Astrocyte (in vitro differentiated cells and primary cell): ENCODE results near the gene DEFB123. TPM values are rescaled to one million over a fixed set of nuclear protein-coding genes. Genes with fewer than 3 reads are reported as not detected.

ENCODE experiments used
- DNase-seq: peaks from one replicate; pipeline ENCODE4 v3.0.0-alpha.2; 2010; ENCODE audit warnings: low read depth
- FAIRE-seq: peaks from 2 replicates; lab custom pipeline; 2011; peaks lifted over from hg19 to GRCh38; lab: Jason Lieb, UNC
- H2AFZ ChIP-seq: 2 replicates; pipeline ENCODE4 v1.6.0; 2012; ENCODE audit warnings: low read depth, low read length, inconsistent platforms
- H3K27ac ChIP-seq: 2 replicates; pipeline ENCODE4 v1.5.1; 2011; ENCODE audit warnings: low read depth, low read length, inconsistent platforms
- H3K27me3 ChIP-seq: 2 replicates; pipeline ENCODE4 v1.6.0; 2011; ENCODE audit warnings: low read length, inconsistent platforms; ENCODE audit not compliant: insufficient read depth
- H3K36me3 ChIP-seq: 2 replicates; pipeline ENCODE4 v1.5.1; 2011; ENCODE audit warnings: low read length, inconsistent platforms; ENCODE audit not compliant: insufficient read depth
- H3K4me1 ChIP-seq: 2 replicates; pipeline ENCODE4 v1.5.1; 2011; ENCODE audit warnings: low read length, inconsistent platforms; ENCODE audit not compliant: insufficient read depth
- H3K4me2 ChIP-seq: 2 replicates; pipeline ENCODE4 v1.6.0; 2012; ENCODE audit warnings: low read length, inconsistent platforms
- H3K4me3 ChIP-seq: 2 replicates; pipeline ENCODE4 v1.5.1; 2011; ENCODE audit warnings: low read depth, mild to moderate bottlenecking, low read length, inconsistent platforms; ENCODE audit not compliant: insufficient read depth
- H3K79me2 ChIP-seq: 2 replicates; pipeline ENCODE4 v1.6.0; 2012; ENCODE audit warnings: mild to moderate bottlenecking, low read length, inconsistent platforms; ENCODE audit not compliant: insufficient read depth
- H3K9ac ChIP-seq: 2 replicates; pipeline ENCODE4 v1.6.0; 2012; ENCODE audit warnings: mild to moderate bottlenecking, low read length, inconsistent platforms
- H3K9me3 ChIP-seq: 2 replicates; pipeline ENCODE4 v1.5.1; 2012; ENCODE audit warnings: low read depth, mild to moderate bottlenecking, low read length, inconsistent platforms; ENCODE audit not compliant: insufficient read depth
- H4K20me1 ChIP-seq: 2 replicates; pipeline ENCODE4 v1.6.0; 2012; ENCODE audit warnings: low read length, inconsistent platforms; ENCODE audit not compliant: insufficient read depth
- H3K27ac Mint-ChIP-seq: one replicate; pipeline ENCODE4 v1.8.0; 2021; ENCODE audit warnings: mild to moderate bottlenecking, mixed read lengths; ENCODE audit not compliant: unreplicated experiment
- H3K27me3 Mint-ChIP-seq: one replicate; pipeline ENCODE4 v1.8.0; 2021; ENCODE audit warnings: low read depth, mixed read lengths; ENCODE audit not compliant: unreplicated experiment
- H3K36me3 Mint-ChIP-seq: one replicate; pipeline ENCODE4 v1.8.0; 2021; ENCODE audit warnings: low read depth, mixed read lengths; ENCODE audit not compliant: unreplicated experiment
- H3K4me1 Mint-ChIP-seq: one replicate; pipeline ENCODE4 v1.8.0; 2021; ENCODE audit warnings: low read depth, mixed read lengths; ENCODE audit not compliant: unreplicated experiment
- H3K4me3 Mint-ChIP-seq: one replicate; pipeline ENCODE4 v1.8.0; 2021; ENCODE audit warnings: mild to moderate bottlenecking, moderate library complexity, mixed read lengths; ENCODE audit not compliant: unreplicated experiment
- H3K9me3 Mint-ChIP-seq: one replicate; pipeline ENCODE4 v1.8.0; 2021; ENCODE audit warnings: mild to moderate bottlenecking, mixed read lengths; ENCODE audit not compliant: unreplicated experiment
- EZH2 ChIP-seq: IDR thresholded peaks from 2 replicates; pipeline ENCODE4 v1.6.1; 2012; ENCODE audit warnings: mild to moderate bottlenecking, low read length, inconsistent platforms; ENCODE audit not compliant: insufficient read depth
- total RNA-seq: library from RNA; stranded (reverse); gene quantifications from 2 replicates; pipeline ENCODE4 v1.2.1, GENCODE V29; 2021
- TF ChIP-seq, protein P1 (sequence below): IDR thresholded peaks from 2 replicates; pipeline ENCODE4 v1.5.1; 2011; ENCODE audit warnings: low read depth, mild to moderate bottlenecking, inconsistent platforms, low read length, moderate library complexity; ENCODE audit not compliant: insufficient read depth

DEFB123 gene
- total RNA-seq, 1 donor from 2014 or later = not detected

DNA sequence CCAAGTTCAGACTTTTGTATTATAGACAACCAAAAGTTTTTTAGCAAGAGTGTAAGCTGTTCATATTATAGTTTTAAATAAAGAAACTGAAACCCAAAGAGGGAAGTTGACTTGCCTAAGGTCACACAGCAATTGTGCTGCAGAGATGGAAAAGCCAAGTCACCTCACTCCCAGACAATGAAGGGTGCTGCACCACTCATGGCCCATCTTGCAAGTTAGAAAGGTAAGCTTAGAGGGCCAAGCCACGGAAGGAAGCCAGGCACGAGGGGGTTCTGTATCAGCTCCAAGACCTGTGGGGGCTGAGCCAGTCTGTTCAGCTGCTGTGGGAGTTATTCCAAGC, 33.6 kb downstream of the DEFB123 start:
- H3K9ac ChIP-seq = no peak overlapping the region
- H3K4me1 ChIP-seq = no peaks in the 10 kb centered on the region
- TF ChIP-seq, protein P1, sequence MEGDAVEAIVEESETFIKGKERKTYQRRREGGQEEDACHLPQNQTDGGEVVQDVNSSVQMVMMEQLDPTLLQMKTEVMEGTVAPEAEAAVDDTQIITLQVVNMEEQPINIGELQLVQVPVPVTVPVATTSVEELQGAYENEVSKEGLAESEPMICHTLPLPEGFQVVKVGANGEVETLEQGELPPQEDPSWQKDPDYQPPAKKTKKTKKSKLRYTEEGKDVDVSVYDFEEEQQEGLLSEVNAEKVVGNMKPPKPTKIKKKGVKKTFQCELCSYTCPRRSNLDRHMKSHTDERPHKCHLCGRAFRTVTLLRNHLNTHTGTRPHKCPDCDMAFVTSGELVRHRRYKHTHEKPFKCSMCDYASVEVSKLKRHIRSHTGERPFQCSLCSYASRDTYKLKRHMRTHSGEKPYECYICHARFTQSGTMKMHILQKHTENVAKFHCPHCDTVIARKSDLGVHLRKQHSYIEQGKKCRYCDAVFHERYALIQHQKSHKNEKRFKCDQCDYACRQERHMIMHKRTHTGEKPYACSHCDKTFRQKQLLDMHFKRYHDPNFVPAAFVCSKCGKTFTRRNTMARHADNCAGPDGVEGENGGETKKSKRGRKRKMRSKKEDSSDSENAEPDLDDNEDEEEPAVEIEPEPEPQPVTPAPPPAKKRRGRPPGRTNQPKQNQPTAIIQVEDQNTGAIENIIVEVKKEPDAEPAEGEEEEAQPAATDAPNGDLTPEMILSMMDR = no peak
- no peak for TF ChIP-seq EZH2
- no peak overlapping the region for H3K27ac ChIP-seq
- H4K20me1 ChIP-seq = no peaks in the 10 kb centered on the region
- peaks cover 16% of the 10 kb centered on the region for H3K9me3 Mint-ChIP-seq
- DNase-seq (no peak), FAIRE-seq (no peak)
- H2AFZ ChIP-seq = no peak overlapping the region
- no peak overlapping the region for H3K27ac Mint-ChIP-seq
- H3K4me3 ChIP-seq = no peak overlapping the region
- no peaks in the 10 kb centered on the region for H3K4me1 Mint-ChIP-seq
- H3K36me3 Mint-ChIP-seq = no peaks in the 10 kb centered on the region
- no peaks in the 10 kb centered on the region for H3K9me3 ChIP-seq
- H3K36me3 ChIP-seq = no peaks in the 10 kb centered on the region
- H3K27me3 Mint-ChIP-seq = peaks cover 38% of the 10 kb centered on the region
- H3K27me3 ChIP-seq = peaks cover 24% of the 10 kb centered on the region
- no peak overlapping the region for H3K4me3 Mint-ChIP-seq
- no peak overlapping the region for H3K4me2 ChIP-seq
- H3K79me2 ChIP-seq = no peaks in the 10 kb centered on the region

DNA sequence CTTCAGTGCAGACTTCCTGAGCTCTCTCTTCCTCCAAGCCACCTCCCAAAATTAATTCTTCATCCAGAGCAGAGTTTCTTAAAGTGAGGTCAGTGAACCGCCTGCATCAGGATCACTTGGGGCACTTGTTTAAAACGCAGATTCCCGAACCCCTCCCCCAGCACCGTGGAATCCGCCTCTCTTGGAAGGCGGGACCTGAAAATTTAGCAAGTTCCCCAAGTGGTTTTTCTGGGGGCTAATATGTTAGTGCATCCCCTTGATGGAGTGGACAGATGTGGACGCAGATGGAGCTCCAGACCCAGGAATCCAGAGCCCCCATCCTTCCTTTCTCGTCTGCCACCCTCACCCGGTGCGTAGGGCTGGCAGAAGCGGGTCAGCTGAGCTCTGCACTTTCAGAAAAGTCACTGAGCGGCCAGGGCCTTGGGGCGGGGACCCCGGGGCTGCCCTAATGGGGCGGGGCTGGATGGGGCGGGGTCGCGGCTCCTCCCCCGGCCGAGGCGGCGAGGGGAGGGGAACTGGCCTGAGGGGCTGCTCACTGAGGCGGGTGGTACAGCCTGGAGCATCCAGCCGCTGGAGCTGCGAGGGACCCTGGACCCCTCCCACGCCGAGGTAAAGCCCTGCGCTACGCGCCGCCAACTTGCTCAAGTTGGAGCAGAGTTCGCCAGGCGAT, 34.5 kb downstream of the DEFB123 start, which contains the start of the genes DEFB124 and REM1:
TSS of gene DEFB124 (minus strand) at position 370 of the 670 bp plus-strand sequence. CDS start 2,114 bp downstream, outside the sequence.
TSS of gene REM1 (plus strand) at position 531 of the 670 bp plus-strand sequence. CDS start 1,158 bp downstream, outside the sequence.
- Histone ChIP-seq H3K9ac (no peak within 1 kb of the TSS), H3K36me3 (no peaks in the 10 kb centered on the region), H3K79me2 (no peaks in the 10 kb centered on the region), H3K4me2 (peak within 1 kb of the TSS; percentile 39), H3K27ac (no peak within 1 kb of the TSS), H3K4me1 (no peaks in the 10 kb centered on the region), H4K20me1 (no peaks in the 10 kb centered on the region), H3K27me3 (peaks cover 24% of the 10 kb centered on the region), H2AFZ (no peak within 1 kb of the TSS), H3K4me3 (no peak within 1 kb of the TSS), H3K9me3 (no peaks in the 10 kb centered on the region)
- Mint-ChIP-seq H3K4me3 (no peak within 1 kb of the TSS), H3K27me3 (peaks cover 38% of the 10 kb centered on the region), H3K27ac (no peak within 1 kb of the TSS), H3K4me1 (no peaks in the 10 kb centered on the region), H3K36me3 (no peaks in the 10 kb centered on the region), H3K9me3 (peaks cover 16% of the 10 kb centered on the region)
- no peak for FAIRE-seq
- no peak for TF ChIP-seq EZH2
- TF ChIP-seq, protein P1 = no peak
- no peak for DNase-seq
